Mesenchymal stem cell (in vitro differentiated cells and primary cell): ENCODE measurements around the gene THEM5.

ENCODE experiments used
- DNase-seq: peaks from one replicate; pipeline ENCODE4 v3.0.0-alpha.2; 2013
- H2AFZ ChIP-seq: one replicate; pipeline ENCODE4 v1.6.1; 2013; ENCODE audit warnings: low read depth, mild to moderate bottlenecking, control low read depth, inconsistent platforms, low read length, moderate library complexity
- H2AK5ac ChIP-seq: 2 replicates; pipeline ENCODE4 v1.6.1; 2013; ENCODE audit warnings: low read length, moderate library complexity, mild to moderate bottlenecking, inconsistent platforms; ENCODE audit not compliant: severe bottlenecking
- H2BK120ac ChIP-seq: one replicate; pipeline ENCODE4 v1.6.1; 2013; ENCODE audit warnings: low read depth, mild to moderate bottlenecking, inconsistent platforms, low read length, moderate library complexity
- H2BK12ac ChIP-seq, 2 experiments: one replicate each; pipeline ENCODE4 v1.6.1; 2013; ENCODE audit warnings: inconsistent platforms in 2 of 2, low read length in 2 of 2, mild to moderate bottlenecking in 2 of 2, moderate library complexity in 2 of 2, control low read depth in 1 of 2
- H2BK15ac ChIP-seq: one replicate; pipeline ENCODE4 v1.6.1; 2013; ENCODE audit warnings: mild to moderate bottlenecking, low read depth, inconsistent platforms; ENCODE audit not compliant: poor library complexity, severe bottlenecking
- H2BK5ac ChIP-seq: 2 replicates; pipeline ENCODE4 v1.6.1; 2013; ENCODE audit warnings: low read depth, mild to moderate bottlenecking, low read length, control low read depth, inconsistent platforms; ENCODE audit not compliant: poor library complexity, severe bottlenecking
- H3K14ac ChIP-seq, 2 experiments: one replicate each; pipeline ENCODE4 v1.6.1; 2013; ENCODE audit warnings: inconsistent platforms in 2 of 2, low read length in 2 of 2, control low read depth in 1 of 2, mild to moderate bottlenecking in 1 of 2, moderate library complexity in 1 of 2
- H3K18ac ChIP-seq, 2 experiments: one replicate each; pipeline ENCODE4 v1.6.1; 2013; ENCODE audit warnings: inconsistent platforms in 2 of 2, low read length in 2 of 2, control low read depth in 1 of 2, low read depth in 1 of 2, mild to moderate bottlenecking in 1 of 2
- H3K23ac ChIP-seq, 2 experiments: one replicate each; pipeline ENCODE4 v1.6.1; 2013; ENCODE audit warnings: inconsistent platforms in 2 of 2, low read length in 2 of 2, mild to moderate bottlenecking in 2 of 2, moderate library complexity in 2 of 2, control low read depth in 1 of 2
- H3K27ac ChIP-seq: 2 replicates; pipeline ENCODE4 v1.5.1; 2013; ENCODE audit warnings: mild to moderate bottlenecking, moderate library complexity, low read length, control low read depth, inconsistent platforms; ENCODE audit not compliant: poor library complexity, severe bottlenecking
- H3K27me3 ChIP-seq, 2 experiments: 2 replicates each; pipeline versions ENCODE4 v1.6.1 to v1.7.0; 2013; ENCODE audit warnings: low read length in 2 of 2, mild to moderate bottlenecking in 2 of 2, moderate library complexity in 2 of 2, control low read depth in 1 of 2, inconsistent platforms in 1 of 2; ENCODE audit not compliant: control insufficient read depth in 1 of 2, insufficient read depth in 1 of 2
- H3K36me3 ChIP-seq, 2 experiments: 2 replicates each; pipeline versions ENCODE4 v1.6.1 to v1.7.0; 2013; ENCODE audit warnings: low read length in 2 of 2, control low read depth in 1 of 2, inconsistent platforms in 1 of 2, low read depth in 1 of 2, mild to moderate bottlenecking in 1 of 2; ENCODE audit not compliant: insufficient read depth in 2 of 2, control insufficient read depth in 1 of 2
- H3K4ac ChIP-seq, 2 experiments: one replicate each; pipeline ENCODE4 v1.6.1; 2013; ENCODE audit warnings: inconsistent platforms in 2 of 2, low read length in 2 of 2, mild to moderate bottlenecking in 2 of 2, moderate library complexity in 2 of 2, control low read depth in 1 of 2, low read depth in 1 of 2
- H3K4me1 ChIP-seq: 2 replicates; pipeline ENCODE4 v1.6.1; 2013; ENCODE audit warnings: low read depth, low read length, control low read depth; ENCODE audit not compliant: control insufficient read depth, insufficient read depth
- H3K4me2 ChIP-seq: 2 replicates; pipeline ENCODE4 v1.6.1; 2013; ENCODE audit warnings: low read length, mild to moderate bottlenecking, inconsistent platforms; ENCODE audit not compliant: poor library complexity, severe bottlenecking
- H3K4me3 ChIP-seq, 2 experiments: 2 replicates each; pipeline versions ENCODE4 v1.5.1 to v1.7.0; 2013; ENCODE audit warnings: low read length in 2 of 2, mild to moderate bottlenecking in 2 of 2, control low read depth in 1 of 2, low read depth in 1 of 2; ENCODE audit not compliant: insufficient read depth in 1 of 2
- H3K79me1 ChIP-seq: replicated peaks from 2 replicates; pipeline ENCODE4 v1.6.1; 2013; ENCODE audit warnings: mild to moderate bottlenecking, control low read depth, low read length, inconsistent platforms; ENCODE audit not compliant: poor library complexity, severe bottlenecking
- H3K9ac ChIP-seq: 2 replicates; pipeline ENCODE4 v1.7.0; 2013; ENCODE audit warnings: mild to moderate bottlenecking, low read length, moderate library complexity
- H3K9me3 ChIP-seq: 2 replicates; pipeline ENCODE4 v1.7.0; 2013; ENCODE audit warnings: mild to moderate bottlenecking, low read length; ENCODE audit not compliant: control insufficient read depth
- H4K8ac ChIP-seq: one replicate; pipeline ENCODE4 v1.6.1; 2013; ENCODE audit warnings: inconsistent platforms, mild to moderate bottlenecking, low read length, moderate library complexity
- H4K91ac ChIP-seq: one replicate; pipeline ENCODE4 v1.6.1; 2013; ENCODE audit warnings: mild to moderate bottlenecking, low read length, inconsistent platforms
- WGBS: methylation state at CpG from one replicate; pipeline ENCODE4 v1.1.7; 2013; ENCODE audit warnings: mixed read lengths; 5-methylcytosine and 5-hydroxymethylcytosine counted together

The THEM5 gene

DNA sequence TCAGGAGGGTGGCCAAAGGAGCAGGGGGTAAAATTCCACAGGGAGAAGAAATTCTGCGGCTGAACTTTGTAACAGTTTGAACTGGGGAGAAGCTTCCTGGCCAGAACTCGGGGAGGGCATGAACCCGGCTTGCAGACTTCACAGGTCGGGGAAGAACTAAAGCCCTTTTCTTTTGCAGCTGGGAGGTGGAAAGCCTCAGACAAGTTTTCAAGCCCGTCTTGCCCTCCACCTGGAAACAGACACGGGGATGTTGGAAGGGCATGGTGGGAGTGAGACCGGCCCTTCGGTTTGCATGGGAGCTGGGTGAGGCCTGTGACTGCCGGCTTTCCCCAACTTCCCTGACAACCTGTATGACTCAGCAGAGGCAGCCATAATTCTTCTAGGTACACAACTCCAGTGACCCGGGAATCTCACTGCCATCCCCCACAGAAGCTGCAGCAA, 44.5 kb upstream of the THEM5 start:
- H2AK5ac ChIP-seq, result no peak overlapping the region
- no peak overlapping the region for H3K4me3 ChIP-seq
- WGBS, result 94% methylated on average over 10 of the region's 10 CpGs
- H2AFZ ChIP-seq, result no peak overlapping the region
- H3K9ac ChIP-seq, result no peak overlapping the region
- H3K27me3 ChIP-seq, result no peaks in the 10 kb centered on the region
- H4K91ac ChIP-seq, result no peak overlapping the region
- H3K79me1 ChIP-seq, result peaks cover 27% of the 10 kb centered on the region
- no peak overlapping the region for H3K27ac ChIP-seq
- no peak overlapping the region for H3K14ac ChIP-seq
- H3K18ac ChIP-seq, result no peak overlapping the region
- H3K23ac ChIP-seq, result no peak overlapping the region
- no peak overlapping the region for H2BK12ac ChIP-seq
- H2BK5ac ChIP-seq, result no peak overlapping the region
- no peak overlapping the region for H2BK15ac ChIP-seq
- H3K4me1 ChIP-seq, result peaks cover 6% of the 10 kb centered on the region
- no peak for DNase-seq
- no peak overlapping the region for H4K8ac ChIP-seq
- no peak overlapping the region for H2BK120ac ChIP-seq
- H3K36me3 ChIP-seq, result peaks cover 0 to 32% of the 10 kb centered on the region in 2 experiments
- H3K4me2 ChIP-seq, result no peak overlapping the region
- H3K4ac ChIP-seq, result no peak overlapping the region
- H3K9me3 ChIP-seq, result peaks cover 17% of the 10 kb centered on the region

DNA sequence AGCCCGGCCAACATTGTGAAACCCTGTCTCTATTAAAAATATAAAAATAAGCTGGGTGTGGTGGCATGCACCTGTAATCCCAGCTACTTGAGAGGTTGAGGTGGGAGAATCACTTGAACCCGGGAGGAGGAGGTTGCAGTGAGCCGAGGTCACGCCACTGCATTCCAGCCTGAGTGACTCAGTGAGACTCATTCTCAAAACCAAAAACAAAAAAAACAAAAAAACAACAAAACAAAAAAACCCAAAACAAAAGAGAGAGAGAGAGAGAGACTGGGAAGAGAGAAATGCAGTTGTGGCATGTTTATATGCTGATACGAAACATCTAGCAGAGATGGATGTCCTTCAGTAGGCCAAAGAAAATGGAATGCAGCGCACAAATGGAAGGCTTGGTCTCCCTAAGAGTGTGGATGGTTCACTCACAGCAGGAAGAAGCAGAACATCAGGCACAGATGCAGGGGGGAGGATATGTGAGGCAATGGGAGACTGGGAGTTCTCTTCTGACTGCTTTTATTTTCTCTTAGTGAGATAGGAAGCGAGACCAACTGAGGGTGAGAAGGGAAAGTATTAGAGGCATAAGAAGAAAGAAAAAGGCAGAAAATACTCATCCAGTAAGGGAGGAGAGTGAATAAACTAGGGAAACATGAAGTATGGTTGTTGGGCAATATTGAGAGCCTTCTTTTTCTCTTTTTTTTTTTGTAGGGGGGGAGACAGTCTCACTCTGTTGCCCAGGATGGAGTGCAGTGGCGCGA, 39.8 kb upstream of the THEM5 start:
- Histone ChIP-seq H3K27ac (no peak overlapping the region), H4K91ac (no peak overlapping the region), H2BK5ac (no peak overlapping the region), H2BK12ac (no peak overlapping the region), H3K23ac (no peak overlapping the region), H2BK120ac (no peak overlapping the region), H3K9me3 (no peaks in the 10 kb centered on the region), H3K4me2 (no peak overlapping the region), H2BK15ac (no peak overlapping the region), H3K18ac (no peak overlapping the region), H3K4me3 (no peak overlapping the region), H3K79me1 (peaks cover 19% of the 10 kb centered on the region), H3K14ac (no peak overlapping the region), H3K36me3 (peaks cover 2 to 65% of the 10 kb centered on the region in 2 experiments), H2AK5ac (no peak overlapping the region), H3K4me1 (peaks cover 3% of the 10 kb centered on the region), H3K27me3 (no peaks in the 10 kb centered on the region), H3K4ac (no peak overlapping the region), H2AFZ (no peak overlapping the region), H3K9ac (no peak overlapping the region), H4K8ac (no peak overlapping the region)
- DNase-seq, result peak; percentile 16
- WGBS, result 96% methylated on average over 5 of the region's 9 CpGs

DNA sequence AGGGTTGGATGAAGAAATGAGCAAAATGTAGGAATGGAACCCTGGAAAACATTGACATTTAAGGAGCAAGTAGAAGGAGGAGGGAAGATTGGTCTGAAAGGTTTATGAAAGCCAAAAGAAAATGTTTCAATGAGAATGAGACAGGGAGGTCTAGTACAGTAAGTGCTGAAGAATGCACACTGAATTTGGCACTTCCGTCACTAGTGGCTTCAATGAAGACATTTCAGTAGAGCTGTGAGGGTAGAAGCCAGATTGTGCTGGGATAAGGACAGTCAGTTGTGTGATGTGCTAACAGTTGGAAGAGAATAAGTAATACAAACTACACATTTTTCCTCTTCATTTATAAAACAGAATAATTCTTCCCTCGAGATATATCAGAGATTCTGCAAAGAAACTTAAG, 38.7 kb upstream of the THEM5 start:
- Histone ChIP-seq H3K4me1 (no peaks in the 10 kb centered on the region), H2BK15ac (no peak overlapping the region), H2AFZ (no peak overlapping the region), H4K8ac (no peak overlapping the region), H3K79me1 (peaks cover 13% of the 10 kb centered on the region), H3K27me3 (no peaks in the 10 kb centered on the region), H3K14ac (no peak overlapping the region), H3K4me2 (no peak overlapping the region), H3K36me3 (peaks cover 2 to 74% of the 10 kb centered on the region in 2 experiments), H4K91ac (no peak overlapping the region), H2AK5ac (no peak overlapping the region), H2BK120ac (no peak overlapping the region), H2BK5ac (no peak overlapping the region), H2BK12ac (no peak overlapping the region), H3K18ac (no peak overlapping the region), H3K27ac (no peak overlapping the region), H3K9ac (no peak overlapping the region), H3K4ac (no peak overlapping the region), H3K9me3 (no peaks in the 10 kb centered on the region), H3K4me3 (no peak overlapping the region), H3K23ac (no peak overlapping the region)
- DNase-seq, result peak; percentile 12
- 82% methylated on average over 1 of the region's 2 CpGs for WGBS

DNA sequence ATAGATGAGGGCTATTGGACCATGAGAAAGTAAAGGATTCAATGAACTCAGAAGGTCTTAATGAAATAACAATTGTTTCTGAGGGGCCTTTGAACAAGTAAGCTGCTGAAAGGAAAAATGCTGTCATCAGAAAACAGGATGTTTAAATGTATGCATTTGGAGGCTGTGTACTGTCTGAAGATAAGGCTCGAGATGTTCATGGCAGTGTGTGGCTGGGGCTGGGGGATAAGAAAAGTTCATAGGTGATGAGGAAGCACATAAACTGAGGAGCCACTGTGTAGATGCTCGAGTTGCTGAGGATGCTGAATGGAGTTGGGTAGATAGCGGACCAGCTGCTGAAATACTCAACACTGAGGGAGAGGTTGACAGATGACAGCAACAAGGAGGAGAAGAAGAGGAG, 38.0 kb upstream of the THEM5 start:
- H3K9ac ChIP-seq, result no peak overlapping the region
- H3K4me1 ChIP-seq, result no peaks in the 10 kb centered on the region
- H3K27ac ChIP-seq, result no peak overlapping the region
- no peak overlapping the region for H3K4me3 ChIP-seq
- H4K91ac ChIP-seq, result no peak overlapping the region
- no peak overlapping the region for H3K23ac ChIP-seq
- H3K36me3 ChIP-seq, result peaks cover 2 to 74% of the 10 kb centered on the region in 2 experiments
- 84% methylated on average over 3 of the region's 3 CpGs for WGBS
- no peak overlapping the region for H2BK5ac ChIP-seq
- H2BK15ac ChIP-seq, result no peak overlapping the region
- no peak overlapping the region for H3K18ac ChIP-seq
- H2AFZ ChIP-seq, result no peak overlapping the region
- H3K79me1 ChIP-seq, result peaks cover 7% of the 10 kb centered on the region
- DNase-seq, result no peak
- H4K8ac ChIP-seq, result no peak overlapping the region
- no peak overlapping the region for H3K4ac ChIP-seq
- no peak overlapping the region for H3K14ac ChIP-seq
- H3K9me3 ChIP-seq, result no peaks in the 10 kb centered on the region
- no peak overlapping the region for H2AK5ac ChIP-seq
- no peaks in the 10 kb centered on the region for H3K27me3 ChIP-seq
- H2BK12ac ChIP-seq, result no peak overlapping the region
- H3K4me2 ChIP-seq, result no peak overlapping the region
- H2BK120ac ChIP-seq, result no peak overlapping the region
